ENCODE measurements around the gene SUMO2.

The SUMO2 gene

DNA sequence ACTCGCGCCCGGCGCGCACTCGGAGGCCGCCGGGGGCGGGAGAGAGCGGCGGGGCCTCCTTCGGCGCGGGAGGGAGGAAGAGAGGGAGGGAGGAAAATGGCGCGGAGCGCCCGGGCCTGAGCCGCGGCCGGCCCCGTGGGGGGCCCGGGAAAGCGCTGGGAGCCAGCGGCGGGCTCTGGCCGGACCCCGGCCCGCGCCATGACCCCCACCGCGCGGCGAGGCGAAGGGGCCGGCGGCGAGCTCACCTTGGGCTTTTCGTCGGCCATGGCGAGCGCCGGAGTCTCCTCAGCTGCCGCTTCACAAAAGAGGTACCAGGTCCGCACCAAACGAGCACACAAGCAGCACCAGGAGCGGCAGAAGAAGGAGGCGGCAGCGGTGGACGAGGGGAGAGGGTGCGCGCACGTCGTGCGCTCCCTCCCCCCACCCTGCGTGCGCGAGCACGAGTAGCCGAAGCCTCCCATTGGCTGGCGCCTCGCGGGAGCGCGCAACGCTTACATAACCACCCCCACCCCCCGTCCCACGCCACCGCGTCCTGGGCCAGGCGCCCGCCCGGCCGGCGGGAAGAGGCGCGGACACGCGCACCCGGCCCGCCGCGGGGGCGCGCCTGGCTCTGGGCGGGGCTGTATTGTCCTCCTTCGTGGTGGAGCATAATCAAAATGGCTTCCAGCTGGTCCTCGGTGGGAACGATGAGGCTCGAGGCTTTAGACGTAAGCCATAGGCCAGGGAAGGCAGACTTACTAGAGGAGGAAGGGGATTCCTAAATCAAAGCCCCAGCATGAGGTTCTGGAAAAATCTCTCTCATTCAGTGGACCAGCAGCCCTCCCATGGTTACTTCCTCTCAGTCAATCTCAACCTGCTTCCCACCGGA lies at the start of gene SUMO2:
TSS of gene SUMO2 (minus strand) at position 391 of the 868 bp plus-strand sequence. CDS start at position 266, 125 bp downstream.
- Histone ChIP-seq H3K4me1 (ENCODE audit: low read length) (peaks cover 12% of the 10 kb centered on the region), H3K4me3 (ENCODE audit: low read length) (peak within 1 kb of the TSS; percentile 96), H2AFZ (ENCODE audit: low read depth, low read length) (peak within 1 kb of the TSS; percentile 67), H4K20me1 (ENCODE audit: insufficient read depth, low read length) (peaks cover 32% of the 10 kb centered on the region), H3K36me3 (replicated peaks; ENCODE audit: low read depth, low read length) (peaks cover 30% of the 10 kb centered on the region), H3K27ac (ENCODE audit: low read length) (peak within 1 kb of the TSS; percentile 84), H3K27me3 (ENCODE audit: low read depth, low read length) (no peaks in the 10 kb centered on the region), H3K79me2 (ENCODE audit: low read length) (peaks cover 58% of the 10 kb centered on the region), H3K4me2 (ENCODE audit: low read length) (peak within 1 kb of the TSS; percentile 92), H3K9ac (ENCODE audit: low read length) (peak within 1 kb of the TSS; percentile 99), H3K9me3 (ENCODE audit: insufficient read depth, low read length) (no peaks in the 10 kb centered on the region)
- TF ChIP-seq, protein P1, sequence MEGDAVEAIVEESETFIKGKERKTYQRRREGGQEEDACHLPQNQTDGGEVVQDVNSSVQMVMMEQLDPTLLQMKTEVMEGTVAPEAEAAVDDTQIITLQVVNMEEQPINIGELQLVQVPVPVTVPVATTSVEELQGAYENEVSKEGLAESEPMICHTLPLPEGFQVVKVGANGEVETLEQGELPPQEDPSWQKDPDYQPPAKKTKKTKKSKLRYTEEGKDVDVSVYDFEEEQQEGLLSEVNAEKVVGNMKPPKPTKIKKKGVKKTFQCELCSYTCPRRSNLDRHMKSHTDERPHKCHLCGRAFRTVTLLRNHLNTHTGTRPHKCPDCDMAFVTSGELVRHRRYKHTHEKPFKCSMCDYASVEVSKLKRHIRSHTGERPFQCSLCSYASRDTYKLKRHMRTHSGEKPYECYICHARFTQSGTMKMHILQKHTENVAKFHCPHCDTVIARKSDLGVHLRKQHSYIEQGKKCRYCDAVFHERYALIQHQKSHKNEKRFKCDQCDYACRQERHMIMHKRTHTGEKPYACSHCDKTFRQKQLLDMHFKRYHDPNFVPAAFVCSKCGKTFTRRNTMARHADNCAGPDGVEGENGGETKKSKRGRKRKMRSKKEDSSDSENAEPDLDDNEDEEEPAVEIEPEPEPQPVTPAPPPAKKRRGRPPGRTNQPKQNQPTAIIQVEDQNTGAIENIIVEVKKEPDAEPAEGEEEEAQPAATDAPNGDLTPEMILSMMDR (IDR thresholded peaks at IDR 0.05; ENCODE audit: low read depth, low read length): no peak
- no peak for TF ChIP-seq EZH2phosphoT487 (IDR thresholded peaks at IDR 0.05; ENCODE audit: low read depth)

DNA sequence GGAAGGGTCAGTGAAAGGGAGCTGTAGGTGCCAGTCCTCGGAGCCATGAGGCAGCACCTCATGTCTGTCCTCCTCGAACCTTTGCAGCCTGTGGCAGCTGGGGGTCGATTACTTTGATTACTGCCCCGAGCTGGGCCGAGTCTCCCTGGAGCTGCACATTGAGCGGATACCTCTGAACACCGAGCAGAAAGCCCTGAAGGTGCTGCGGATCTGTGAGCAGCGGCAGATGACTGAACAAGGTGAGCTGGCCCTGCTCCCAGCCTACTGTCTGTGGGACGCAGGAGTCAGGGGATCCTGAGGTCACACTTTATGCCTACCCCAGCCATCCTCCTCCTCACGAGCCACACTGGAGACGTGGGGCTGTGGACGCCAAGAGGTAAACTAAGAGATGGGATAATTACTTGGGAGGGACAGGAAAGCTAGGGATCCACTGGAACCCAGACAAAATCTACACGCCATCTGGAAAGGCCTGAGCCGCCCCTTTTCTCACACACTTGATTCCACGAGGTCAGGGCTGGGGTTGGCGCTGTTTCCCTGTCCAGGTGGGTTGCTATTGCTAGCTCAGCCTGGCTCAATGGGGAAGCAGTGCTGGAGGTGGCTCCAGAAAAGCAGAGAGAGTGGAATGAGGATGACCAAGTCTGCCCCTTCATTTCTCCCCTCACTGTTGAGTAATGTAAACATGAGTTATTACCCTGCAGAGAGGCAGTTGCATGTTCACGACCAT lies 49.1 kb upstream of the SUMO2 start:
- TF ChIP-seq EZH2phosphoT487 (IDR thresholded peaks at IDR 0.05; ENCODE audit: low read depth): no peak
- TF ChIP-seq, protein P1 (IDR thresholded peaks at IDR 0.05; ENCODE audit: low read depth, low read length): no peak
- Histone ChIP-seq H3K27me3 (ENCODE audit: low read depth, low read length) (no peaks in the 10 kb centered on the region), H4K20me1 (ENCODE audit: insufficient read depth, low read length) (no peaks in the 10 kb centered on the region), H3K27ac (ENCODE audit: low read length) (no peak overlapping the region), H3K9me3 (ENCODE audit: insufficient read depth, low read length) (no peaks in the 10 kb centered on the region), H3K4me3 (ENCODE audit: low read length) (no peak overlapping the region), H3K4me1 (ENCODE audit: low read length) (no peaks in the 10 kb centered on the region), H3K79me2 (ENCODE audit: low read length) (no peaks in the 10 kb centered on the region), H2AFZ (ENCODE audit: low read depth, low read length) (no peak overlapping the region), H3K4me2 (ENCODE audit: low read length) (no peak overlapping the region), H3K36me3 (replicated peaks; ENCODE audit: low read depth, low read length) (peaks cover 63% of the 10 kb centered on the region), H3K9ac (ENCODE audit: low read length) (no peak overlapping the region)

DNA sequence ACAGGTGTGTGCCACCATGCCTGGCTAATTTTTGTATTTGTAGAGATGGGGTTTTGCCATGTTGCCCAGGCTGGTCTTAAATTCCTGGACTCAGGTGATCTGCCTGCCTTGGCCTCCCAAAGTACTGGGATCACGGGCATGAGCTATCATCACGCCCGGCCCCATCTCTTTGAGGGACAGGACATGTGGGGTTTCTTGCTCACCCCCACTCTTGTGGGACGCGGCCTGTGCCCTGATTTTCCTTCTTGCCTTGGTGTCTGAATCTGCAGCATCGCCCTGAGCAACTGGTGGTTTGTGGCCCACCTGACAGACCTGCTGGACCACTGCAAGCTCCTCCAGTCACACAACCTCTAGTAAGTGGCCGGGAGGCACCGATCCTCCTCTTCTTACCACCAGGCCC lies 48.3 kb upstream of the SUMO2 start:
- Histone ChIP-seq H3K27ac (ENCODE audit: low read length) (no peak overlapping the region), H3K4me2 (ENCODE audit: low read length) (no peak overlapping the region), H3K36me3 (replicated peaks; ENCODE audit: low read depth, low read length) (peaks cover 62% of the 10 kb centered on the region), H4K20me1 (ENCODE audit: insufficient read depth, low read length) (no peaks in the 10 kb centered on the region), H3K4me3 (ENCODE audit: low read length) (no peak overlapping the region), H3K9ac (ENCODE audit: low read length) (no peak overlapping the region), H3K9me3 (ENCODE audit: insufficient read depth, low read length) (no peaks in the 10 kb centered on the region), H3K4me1 (ENCODE audit: low read length) (no peaks in the 10 kb centered on the region), H2AFZ (ENCODE audit: low read depth, low read length) (no peak overlapping the region), H3K27me3 (ENCODE audit: low read depth, low read length) (no peaks in the 10 kb centered on the region), H3K79me2 (ENCODE audit: low read length) (no peaks in the 10 kb centered on the region)
- no peak for TF ChIP-seq EZH2phosphoT487 (IDR thresholded peaks at IDR 0.05; ENCODE audit: low read depth)
- TF ChIP-seq, protein P1 (IDR thresholded peaks at IDR 0.05; ENCODE audit: low read depth, low read length): no peak

DNA sequence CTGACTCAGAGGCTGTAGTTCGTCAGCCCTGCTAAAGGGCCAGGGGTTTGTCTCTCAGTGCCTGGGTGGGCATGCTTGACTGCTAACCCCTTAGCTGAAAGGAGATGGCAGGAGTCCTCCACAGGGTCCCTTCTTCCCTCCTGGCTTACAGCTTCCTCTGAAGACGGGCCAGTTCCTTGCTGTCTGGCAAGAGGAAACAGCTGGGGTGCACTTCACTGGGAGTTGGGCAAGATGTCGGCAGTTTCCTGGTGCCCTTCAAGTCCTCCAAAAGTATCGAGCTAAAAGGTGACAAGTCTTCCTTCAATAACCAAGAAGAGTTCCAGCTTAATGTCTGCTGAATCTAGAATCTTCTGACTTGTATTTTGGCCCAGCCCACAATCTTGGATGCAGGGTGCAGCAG lies 46.1 kb upstream of the SUMO2 start:
- no peak for TF ChIP-seq EZH2phosphoT487 (IDR thresholded peaks at IDR 0.05; ENCODE audit: low read depth)
- TF ChIP-seq, protein P1 (IDR thresholded peaks at IDR 0.05; ENCODE audit: low read depth, low read length): no peak
- Histone ChIP-seq H2AFZ (ENCODE audit: low read depth, low read length) (no peak overlapping the region), H3K4me3 (ENCODE audit: low read length) (no peak overlapping the region), H3K4me2 (ENCODE audit: low read length) (no peak overlapping the region), H4K20me1 (ENCODE audit: insufficient read depth, low read length) (no peaks in the 10 kb centered on the region), H3K27me3 (ENCODE audit: low read depth, low read length) (no peaks in the 10 kb centered on the region), H3K4me1 (ENCODE audit: low read length) (no peaks in the 10 kb centered on the region), H3K27ac (ENCODE audit: low read length) (no peak overlapping the region), H3K79me2 (ENCODE audit: low read length) (no peaks in the 10 kb centered on the region), H3K9ac (ENCODE audit: low read length) (no peak overlapping the region), H3K9me3 (ENCODE audit: insufficient read depth, low read length) (no peaks in the 10 kb centered on the region), H3K36me3 (replicated peaks; ENCODE audit: low read depth, low read length) (peaks cover 57% of the 10 kb centered on the region)

Data from OCI-LY3 (cell line).